ENCODE data around the gene C1QL1. TPM values are rescaled to one million over a fixed set of nuclear protein-coding genes. Genes with fewer than 3 reads are reported as not detected.

Gene C1QL1
- total and polyA plus RNA-seq, 3 donors from 2014 or later, result 0.74 to 1.7 (median 1.3) TPM

DNA sequence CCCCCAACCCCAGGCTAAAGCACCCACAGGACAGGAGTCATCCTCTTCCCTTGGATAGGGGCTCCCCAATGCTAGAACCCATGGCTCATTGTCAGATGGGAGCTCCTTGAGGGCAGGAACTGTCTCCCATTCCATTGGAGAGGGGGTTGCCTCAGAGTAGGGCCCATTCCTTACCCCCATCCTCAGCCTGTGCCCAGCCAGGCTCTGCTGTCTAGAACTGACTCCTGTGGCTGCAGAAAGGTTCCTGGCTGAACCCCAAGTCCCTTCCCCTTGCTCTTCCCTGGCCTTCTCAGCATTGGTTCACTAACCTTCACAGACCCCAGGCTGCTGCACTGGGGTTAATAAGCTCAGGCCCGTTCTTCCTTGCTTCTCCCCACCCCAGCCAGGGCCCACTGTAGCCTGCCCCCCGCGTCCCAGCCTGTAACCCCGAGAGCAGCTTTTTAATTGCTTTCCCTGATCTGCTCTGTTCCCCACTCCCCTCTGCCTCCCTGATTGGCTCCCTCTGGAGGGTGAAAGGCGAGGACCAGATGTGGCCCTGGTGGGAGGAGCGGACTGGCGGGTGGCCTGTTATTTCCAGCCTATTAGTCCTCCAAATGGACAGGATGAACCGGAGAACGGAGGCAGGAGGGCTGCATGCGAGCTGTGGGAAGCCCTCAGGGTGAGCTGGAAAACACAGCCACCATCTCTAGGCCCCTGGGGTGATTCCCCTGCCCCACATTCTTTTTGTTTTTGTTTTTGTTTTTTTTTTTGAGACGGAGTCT is 46.8 kb downstream of the C1QL1 start:
- Histone ChIP-seq H3K27me3 (no peaks in the 10 kb centered on the region), H3K4me1 (peaks cover 12% of the 10 kb centered on the region), H3K4me3 (no peak overlapping the region), H3K36me3 (ENCODE audit: low read depth, missing control alignments) (no peaks in the 10 kb centered on the region), H3K9me3 (no peaks in the 10 kb centered on the region), H3K27ac (no peak overlapping the region)
- peak; percentile 61 for DNase-seq
- intact Hi-C loops (cut with DNase I; ENCODE audit: low total_unique reads), result loop anchor here (5.0 kb wide), 1 partner anchor 101 kb away; no protein-coding TSS in a partner anchor
- TF ChIP-seq, protein P1, sequence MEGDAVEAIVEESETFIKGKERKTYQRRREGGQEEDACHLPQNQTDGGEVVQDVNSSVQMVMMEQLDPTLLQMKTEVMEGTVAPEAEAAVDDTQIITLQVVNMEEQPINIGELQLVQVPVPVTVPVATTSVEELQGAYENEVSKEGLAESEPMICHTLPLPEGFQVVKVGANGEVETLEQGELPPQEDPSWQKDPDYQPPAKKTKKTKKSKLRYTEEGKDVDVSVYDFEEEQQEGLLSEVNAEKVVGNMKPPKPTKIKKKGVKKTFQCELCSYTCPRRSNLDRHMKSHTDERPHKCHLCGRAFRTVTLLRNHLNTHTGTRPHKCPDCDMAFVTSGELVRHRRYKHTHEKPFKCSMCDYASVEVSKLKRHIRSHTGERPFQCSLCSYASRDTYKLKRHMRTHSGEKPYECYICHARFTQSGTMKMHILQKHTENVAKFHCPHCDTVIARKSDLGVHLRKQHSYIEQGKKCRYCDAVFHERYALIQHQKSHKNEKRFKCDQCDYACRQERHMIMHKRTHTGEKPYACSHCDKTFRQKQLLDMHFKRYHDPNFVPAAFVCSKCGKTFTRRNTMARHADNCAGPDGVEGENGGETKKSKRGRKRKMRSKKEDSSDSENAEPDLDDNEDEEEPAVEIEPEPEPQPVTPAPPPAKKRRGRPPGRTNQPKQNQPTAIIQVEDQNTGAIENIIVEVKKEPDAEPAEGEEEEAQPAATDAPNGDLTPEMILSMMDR (IDR thresholded peaks at IDR 0.05), result no peak
- WGBS, 2 donors, result 55 to 64% methylated on average over 11 of the region's 11 CpGs

DNA sequence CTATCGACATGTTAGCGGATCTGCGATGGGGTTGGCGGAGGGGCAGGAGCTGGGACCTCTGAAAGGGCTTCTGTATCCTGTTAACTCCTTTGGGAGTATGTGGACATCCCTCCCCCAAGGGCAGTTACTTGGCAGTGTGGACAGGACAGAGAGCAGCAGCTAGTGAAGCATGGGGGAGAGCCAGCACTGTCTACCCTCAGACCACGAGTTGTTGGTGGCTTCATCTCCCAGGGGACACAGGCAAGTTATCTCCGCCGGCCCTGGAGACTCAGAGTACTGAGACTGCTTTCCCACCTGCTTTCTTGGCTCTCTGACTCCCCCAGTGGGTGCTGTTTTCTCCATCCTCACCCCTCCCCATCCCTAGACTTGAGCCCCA is 47.5 kb downstream of the C1QL1 start:
- TF ChIP-seq, protein P1 (IDR thresholded peaks at IDR 0.05), result no peak
- no peak for TF ChIP-seq POLR2A (IDR thresholded peaks at IDR 0.05)
- intact Hi-C loops (cut with DNase I; ENCODE audit: low total_unique reads), result loop anchor here (5.0 kb wide), 1 partner anchor 102 kb away; no protein-coding TSS in a partner anchor
- Histone ChIP-seq H3K36me3 (ENCODE audit: low read depth, missing control alignments) (no peaks in the 10 kb centered on the region), H3K27me3 (no peaks in the 10 kb centered on the region), H3K4me3 (no peak overlapping the region), H3K9me3 (no peaks in the 10 kb centered on the region), H3K27ac (no peak overlapping the region), H3K4me1 (peaks cover 12% of the 10 kb centered on the region)
- 74 to 75% methylated on average over 4 to 7 of the region's 7 CpGs for WGBS, 2 donors
- no peak for DNase-seq

DNA sequence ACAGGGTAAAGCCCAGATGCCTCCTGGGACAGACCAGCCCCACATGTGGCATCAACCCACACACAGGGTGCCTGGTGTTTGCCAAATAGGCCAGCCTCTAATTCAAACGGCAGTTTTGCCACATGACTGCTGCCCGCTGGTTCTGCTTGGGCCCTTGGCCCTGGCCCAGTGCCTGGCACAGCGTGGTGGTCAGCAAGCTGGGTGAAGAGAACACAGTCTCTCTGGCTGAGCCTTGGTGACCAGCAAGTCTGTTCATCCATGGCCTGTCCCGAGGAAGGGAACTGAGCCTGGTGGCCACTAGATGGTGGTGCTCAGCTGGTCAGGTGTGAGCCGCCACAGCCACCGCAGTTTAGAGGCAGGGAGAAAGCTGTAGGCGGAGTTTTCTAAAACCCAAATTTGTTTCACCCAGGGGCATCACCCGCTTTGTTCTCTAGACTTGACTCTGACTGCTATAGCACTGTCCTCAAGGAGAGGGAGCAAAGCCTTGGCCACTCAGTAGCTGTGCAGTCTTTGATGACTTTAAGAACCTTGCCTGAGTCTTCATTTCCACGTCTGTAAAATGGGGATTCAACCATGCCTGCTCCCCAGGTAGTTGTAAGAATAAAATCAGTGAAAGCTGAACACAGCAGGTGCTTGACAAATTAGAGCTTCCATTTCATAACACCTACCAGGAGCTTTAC is 48.1 kb downstream of the C1QL1 start:
- 28 to 34% methylated on average over 8 to 9 of the region's 9 CpGs for WGBS, 2 donors

DNA sequence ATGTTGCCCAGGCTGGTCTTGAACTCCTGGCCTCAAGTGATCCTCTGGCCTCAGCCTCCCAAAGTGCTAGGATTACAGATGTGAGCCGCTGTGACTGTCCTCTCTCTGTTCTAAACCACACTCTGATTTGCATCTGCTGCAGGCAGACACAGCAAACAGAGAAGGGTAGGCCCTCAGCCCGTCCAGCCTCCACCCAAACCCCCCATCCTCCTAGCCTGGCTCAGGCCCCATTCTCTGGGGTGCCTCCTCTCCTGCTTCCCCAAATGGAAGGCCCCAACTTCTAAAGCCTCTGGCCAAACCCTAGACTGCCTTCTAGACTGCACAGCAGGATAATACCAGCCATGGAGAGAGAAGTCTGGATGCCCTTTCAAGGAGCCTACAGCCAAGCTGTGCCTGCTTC is 48.7 kb downstream of the C1QL1 start:
- no peak for DNase-seq
- TF ChIP-seq, protein P1 (IDR thresholded peaks at IDR 0.05), result no peak
- TF ChIP-seq POLR2A (IDR thresholded peaks at IDR 0.05), result no peak
- intact Hi-C loops (cut with DNase I; ENCODE audit: low total_unique reads), result no loop called here
- H3K9me3 ChIP-seq, result no peaks in the 10 kb centered on the region
- no peaks in the 10 kb centered on the region for H3K27me3 ChIP-seq
- H3K27ac ChIP-seq, result no peak overlapping the region
- H3K4me1 ChIP-seq, result peaks cover 12% of the 10 kb centered on the region
- 76 to 90% methylated on average over 2 of the region's 2 CpGs for WGBS, 2 donors
- H3K4me3 ChIP-seq, result no peak overlapping the region
- H3K36me3 ChIP-seq (ENCODE audit: low read depth, missing control alignments), result no peaks in the 10 kb centered on the region

More for the DNA sequence above, 48.1 kb downstream of the C1QL1 start:
- no peak overlapping the region for H3K4me3 ChIP-seq
- DNase-seq, result peak; percentile 87
- intact Hi-C loops (cut with DNase I; ENCODE audit: low total_unique reads), result loop anchor here (5.0 kb wide), 1 partner anchor 102 kb away; no protein-coding TSS in a partner anchor
- peaks cover 12% of the 10 kb centered on the region for H3K4me1 ChIP-seq
- H3K27ac ChIP-seq, result no peak overlapping the region
- TF ChIP-seq, protein P1 (IDR thresholded peaks at IDR 0.05), result peak; percentile 74 to 84 (median 78)
- no peak for TF ChIP-seq POLR2A (IDR thresholded peaks at IDR 0.05)
- H3K9me3 ChIP-seq, result no peaks in the 10 kb centered on the region
- H3K36me3 ChIP-seq (ENCODE audit: low read depth, missing control alignments), result no peaks in the 10 kb centered on the region
- no peaks in the 10 kb centered on the region for H3K27me3 ChIP-seq

Measured in testis (tissue), 3 donors.